GM19328 (cell line): ENCODE results near the gene ATXN7.

Source experiments
- ATAC-seq: cut with Tn5 transposase; IDR thresholded peaks from one replicate; pipeline ENCODE4 v1.9.1; 2021; ENCODE audit warnings: mild to moderate bottlenecking, moderate library complexity; ENCODE audit not compliant: unreplicated experiment

The ATXN7 gene

DNA sequence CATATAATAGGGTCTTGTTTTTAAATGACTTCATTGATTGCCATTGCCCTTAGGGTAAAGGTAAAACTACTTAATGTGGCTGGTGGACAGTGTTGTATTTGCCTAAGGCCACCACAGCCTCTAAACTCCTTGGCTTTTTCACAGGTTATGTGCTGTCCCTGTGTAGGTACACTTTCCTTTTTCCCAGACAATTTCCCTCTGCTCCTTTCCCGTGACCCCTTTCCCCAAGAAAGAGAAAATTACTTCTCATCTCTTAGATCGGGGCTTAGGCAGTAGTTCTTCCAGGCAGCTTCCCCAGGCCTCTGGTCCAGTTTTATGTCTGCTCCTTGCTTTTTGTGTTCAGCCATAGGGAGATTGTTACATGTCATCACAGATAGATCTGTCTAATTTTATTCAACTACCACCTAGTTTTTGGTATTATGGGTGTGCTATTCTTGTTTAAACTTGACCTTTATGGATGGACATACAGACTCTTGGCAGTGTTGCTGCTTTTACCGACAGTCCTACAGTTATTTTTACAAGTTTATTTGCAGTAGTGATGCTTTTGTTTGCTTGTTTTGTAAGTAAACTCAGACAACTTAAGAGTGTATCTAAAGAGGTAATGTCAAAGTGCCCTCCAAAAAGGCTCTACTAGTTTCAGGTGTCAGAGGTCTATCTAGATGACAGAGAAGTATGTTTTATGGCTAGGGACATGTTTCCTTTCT, 69.0 kb downstream of the ATXN7 start:
- no peak for ATAC-seq

DNA sequence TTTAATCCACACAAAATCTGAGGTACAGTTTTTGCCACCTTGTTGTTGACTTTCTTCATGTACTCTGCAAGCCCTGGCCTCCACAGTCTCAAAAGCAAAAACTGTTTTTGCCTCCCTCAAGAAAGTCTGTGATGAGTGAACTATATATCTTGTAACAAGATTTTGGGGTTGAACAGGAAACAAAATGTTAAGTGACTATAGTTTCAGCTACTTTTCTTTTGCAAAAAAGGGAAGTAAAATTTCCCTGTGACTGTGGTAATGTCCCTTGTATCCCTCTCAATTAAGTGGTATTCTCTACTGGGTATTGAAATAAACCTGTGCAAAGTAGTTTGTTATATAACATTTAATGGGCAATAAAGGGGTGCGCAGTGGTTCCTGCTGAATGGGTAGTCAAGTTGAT, 69.8 kb downstream of the ATXN7 start:
- ATAC-seq = peak; percentile 51

DNA sequence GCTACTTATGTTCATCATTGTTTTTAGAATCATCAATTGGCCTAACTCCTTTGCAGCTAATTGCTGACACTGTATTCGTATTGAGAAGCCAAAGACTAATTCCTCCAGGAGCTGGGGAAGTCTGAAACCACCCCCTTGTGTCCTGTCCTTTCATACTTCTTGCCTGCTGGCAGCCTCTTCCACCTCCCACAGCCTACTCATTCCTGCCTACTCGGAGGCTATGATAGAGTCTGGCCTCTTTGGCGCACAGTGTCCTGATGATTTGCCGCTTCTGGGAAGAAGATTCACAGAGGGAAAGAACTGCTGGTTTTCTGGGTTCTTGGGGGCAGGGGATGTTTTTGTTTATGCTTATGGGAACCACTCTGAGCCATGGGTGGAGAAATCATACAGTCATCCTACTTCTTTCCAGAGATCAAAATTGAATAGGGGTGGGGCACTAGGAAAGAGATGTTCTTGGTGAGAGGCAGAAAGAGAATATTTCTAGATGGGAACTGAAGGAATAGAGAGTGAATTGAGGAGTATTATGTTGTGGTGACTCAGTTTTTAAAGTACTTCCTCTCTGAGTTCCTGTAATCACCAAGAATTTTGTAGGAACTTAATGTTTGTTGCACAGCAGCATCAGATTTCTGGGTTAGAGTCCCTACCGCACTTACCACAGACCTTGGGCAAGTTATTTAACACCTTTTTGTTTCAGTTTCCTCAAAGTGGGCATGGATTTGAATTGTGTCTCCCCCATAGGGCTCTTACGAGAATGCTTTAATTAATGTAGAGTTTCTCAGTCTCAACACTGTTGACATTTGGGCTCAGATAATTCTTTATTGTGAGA, 70.6 kb downstream of the ATXN7 start:
- no peak for ATAC-seq

DNA sequence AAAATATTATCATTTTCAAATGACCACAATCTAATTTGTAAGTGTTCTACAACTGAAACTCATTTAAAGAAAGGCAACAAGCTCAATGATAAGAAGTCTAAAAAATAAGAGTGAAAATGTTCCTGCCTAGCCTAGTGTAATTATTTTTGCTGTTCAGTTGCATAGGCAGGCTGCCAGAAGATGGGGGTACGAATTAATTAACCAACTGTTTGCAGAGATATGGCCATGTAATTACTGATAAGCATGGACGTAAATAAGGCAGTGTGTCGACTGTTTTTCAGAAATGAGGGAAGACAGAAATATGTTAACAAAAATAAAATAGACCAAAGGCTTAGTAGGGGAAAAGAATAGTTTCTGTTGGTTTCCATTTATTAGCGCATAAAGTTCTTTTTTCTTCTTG, 73.3 kb downstream of the ATXN7 start:
- no peak for ATAC-seq

DNA sequence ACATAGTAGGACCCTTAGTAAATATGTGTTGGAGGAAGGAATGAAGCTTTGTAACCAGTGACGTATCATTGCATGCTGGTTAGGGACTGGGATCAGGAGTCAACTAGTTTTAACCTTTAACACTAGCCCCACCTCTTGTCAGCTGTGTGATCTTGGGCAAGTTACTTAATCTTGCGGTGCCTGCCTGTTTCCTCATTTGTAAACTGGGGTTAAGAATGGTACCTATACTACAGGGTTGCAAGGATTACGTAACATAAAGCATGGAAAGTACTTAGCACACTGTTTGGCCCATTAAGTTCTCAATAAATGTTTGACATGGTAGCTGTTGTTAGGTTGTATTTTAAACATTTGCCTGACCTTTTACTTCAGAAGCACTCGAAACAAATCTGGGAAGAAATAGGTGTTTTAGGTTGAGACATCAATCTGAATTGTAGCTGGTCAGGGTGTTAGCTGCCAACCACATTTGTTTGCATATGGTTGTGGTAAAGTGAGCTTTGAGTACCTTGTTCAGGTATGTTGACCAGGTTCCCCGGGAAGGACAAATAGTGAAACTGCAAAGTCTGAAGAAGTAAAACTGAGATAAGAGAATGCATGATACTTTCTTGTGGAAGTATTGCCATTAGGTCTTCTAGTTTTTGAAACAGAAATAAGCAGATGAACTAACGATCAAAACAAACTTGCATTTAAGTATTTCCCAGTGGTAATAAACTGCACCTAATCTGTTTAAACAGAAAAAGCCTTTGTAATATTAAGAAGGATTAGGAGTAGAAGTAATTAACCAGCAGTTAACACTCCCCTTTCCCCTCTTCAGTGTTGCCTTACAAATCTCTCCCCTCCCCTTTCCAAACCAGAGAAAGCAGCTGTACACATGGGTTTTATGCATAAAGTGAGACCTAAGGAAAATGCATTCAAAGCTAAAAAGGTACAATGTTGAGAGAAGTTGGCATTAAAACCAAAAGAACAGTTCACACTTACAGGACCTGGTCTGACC, 74.3 kb downstream of the ATXN7 start:
- peak; percentile 57 for ATAC-seq

DNA sequence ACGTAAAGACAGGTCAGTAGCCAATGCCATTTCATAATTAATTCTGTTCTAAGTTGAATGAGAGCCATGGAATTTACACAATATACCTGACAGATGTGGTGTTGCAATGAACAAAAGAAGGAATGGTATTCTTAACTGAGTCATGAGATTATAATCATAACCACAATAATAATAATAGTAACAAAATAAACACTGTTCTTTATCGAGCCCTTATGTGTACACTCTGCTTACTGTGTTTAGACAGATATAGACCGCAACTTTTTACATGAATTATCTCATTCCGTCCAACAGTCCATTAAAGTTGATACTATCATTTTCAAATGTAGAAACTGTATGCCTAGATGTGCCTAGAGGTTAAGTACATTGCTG, 76.7 kb downstream of the ATXN7 start:
- no peak for ATAC-seq

DNA sequence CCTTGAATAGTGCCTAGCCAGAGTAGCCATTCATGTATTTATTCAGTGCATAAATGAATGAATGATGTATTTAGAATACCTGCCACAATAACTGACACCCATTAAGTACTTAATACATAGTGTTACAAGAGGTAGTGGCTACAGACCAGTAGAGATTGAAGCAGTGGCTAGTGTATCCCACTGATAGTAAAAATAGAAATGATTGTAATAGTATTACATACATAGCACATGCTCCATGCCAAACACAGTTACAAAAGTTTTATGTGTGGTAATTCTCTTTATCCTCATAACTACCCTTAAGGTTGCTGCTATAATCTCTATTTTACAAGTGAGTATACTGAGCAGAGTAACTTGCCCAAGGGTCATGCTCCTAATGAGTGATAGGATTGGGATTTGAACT, 78.9 kb downstream of the ATXN7 start:
- no peak for ATAC-seq

DNA sequence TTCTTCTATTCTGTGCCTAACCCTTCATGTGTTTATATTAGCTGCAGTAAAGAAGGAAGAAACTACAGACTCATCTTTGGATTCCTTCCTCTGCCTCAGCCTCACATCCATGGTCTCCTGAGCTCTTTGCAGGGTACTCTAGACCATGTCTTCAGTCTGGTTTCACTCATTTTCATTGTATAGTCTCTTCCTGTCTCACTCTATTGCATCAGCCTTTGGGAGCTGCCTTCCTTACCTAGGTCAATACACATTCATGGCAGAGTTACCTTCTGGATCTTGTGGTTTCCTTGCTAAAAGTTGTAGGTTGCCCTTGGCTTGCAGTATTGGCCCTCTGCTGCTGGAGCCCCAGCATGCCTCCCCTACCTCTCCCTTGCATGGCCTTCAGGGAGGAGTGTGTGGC, 80.0 kb downstream of the ATXN7 start:
- no peak for ATAC-seq

DNA sequence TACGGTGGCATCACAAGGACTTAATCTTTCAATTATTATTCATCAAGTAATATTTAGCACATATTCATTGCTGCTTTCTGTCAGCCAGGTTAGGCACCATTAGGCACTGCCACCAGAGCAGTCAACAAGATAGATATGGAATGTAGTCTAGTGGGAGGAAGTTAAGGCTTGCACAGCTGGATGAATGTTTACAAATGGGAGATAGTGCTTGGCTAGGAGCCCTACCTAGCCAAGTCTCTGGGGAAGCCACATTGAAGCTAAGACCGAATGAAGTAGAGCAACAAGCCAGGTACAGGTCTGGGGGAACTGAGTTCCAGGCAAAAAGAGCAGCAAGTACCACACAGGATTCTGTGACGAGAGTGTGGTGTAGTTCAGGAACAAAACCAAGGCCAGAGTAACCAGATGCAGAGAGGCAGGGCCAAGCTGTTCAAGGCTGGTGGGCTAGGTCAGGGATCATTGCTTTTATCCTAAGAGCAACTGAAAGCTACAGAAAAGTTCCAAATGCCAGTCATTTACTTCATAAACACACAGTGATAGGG, 82.0 kb downstream of the ATXN7 start:
- ATAC-seq = no peak

DNA sequence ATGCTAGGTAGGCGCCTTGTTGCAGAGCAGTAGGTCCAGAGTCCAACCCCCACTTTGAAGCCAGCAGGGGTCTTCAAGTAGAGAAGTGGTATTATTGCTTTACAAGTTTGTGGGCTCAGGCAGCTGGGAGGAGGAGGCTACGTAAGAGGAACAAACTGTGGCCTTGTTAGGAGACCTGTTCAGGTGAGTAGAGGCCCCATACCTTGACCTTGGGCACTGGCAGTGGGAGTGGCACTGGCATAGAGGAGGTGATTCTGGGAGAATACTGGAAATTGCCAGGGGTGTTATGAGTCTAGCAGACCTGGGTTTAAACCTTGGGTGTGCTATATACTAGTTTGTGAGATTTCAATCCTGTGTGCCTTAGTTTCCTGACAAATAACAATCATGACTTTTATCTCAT, 83.1 kb downstream of the ATXN7 start:
- ATAC-seq = no peak

DNA sequence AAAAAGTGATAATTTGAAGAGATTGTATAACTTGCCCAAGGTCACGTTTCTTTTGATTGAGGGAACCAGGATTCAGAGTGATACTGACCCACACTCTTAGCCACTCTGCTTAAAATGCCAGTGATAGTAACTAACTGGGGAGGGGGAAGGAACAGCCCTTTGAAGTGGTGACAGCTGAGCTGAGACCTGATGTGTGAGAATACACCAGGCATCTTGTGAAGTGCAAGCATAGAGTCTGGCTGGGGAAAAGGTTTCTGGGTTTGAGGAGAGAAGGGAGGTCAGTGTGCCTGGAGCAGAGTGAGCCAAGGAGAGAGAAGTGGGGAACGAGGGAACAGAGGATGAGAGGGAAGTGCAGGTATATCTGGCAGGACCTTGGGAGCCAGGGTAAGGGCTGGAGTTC, 83.9 kb downstream of the ATXN7 start:
- no peak for ATAC-seq

DNA sequence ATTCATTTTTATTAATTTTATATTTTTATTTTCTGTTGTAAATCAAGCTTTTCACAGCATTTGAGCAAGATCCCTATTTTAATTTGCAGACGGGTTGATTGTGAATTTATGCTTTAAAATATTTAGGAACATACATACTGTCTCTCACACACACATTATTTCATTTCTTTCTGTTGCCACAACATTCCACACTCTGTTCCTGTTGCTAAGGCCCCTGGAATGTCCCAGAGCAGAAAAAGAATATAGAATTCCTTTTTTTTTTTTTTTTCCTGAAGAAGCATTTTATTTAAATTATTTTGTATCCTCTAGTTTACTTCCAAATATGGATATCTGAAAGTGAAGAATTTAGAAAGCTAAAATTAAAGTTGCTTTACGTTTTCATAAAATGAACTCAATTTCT, 85.3 kb downstream of the ATXN7 start:
- no peak for ATAC-seq

DNA sequence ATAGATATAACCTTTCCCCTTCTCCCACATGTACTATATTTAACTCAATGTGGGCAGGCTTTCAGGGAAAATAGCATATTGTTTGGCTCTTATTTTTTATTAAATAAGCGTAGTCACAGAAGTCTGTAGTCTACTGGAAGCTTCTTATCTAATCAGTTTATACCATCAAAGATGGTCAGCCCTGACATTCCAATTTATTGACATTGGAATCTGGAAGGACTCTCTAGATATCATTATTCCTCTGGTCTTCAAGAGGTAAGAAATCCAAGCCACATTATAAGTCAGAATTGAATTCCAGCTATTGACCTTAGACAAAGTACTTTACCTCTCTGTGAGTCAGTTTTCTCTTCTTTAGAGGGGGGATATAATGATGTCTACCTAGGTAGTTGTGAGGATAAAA, 87.0 kb downstream of the ATXN7 start:
- no peak for ATAC-seq

DNA sequence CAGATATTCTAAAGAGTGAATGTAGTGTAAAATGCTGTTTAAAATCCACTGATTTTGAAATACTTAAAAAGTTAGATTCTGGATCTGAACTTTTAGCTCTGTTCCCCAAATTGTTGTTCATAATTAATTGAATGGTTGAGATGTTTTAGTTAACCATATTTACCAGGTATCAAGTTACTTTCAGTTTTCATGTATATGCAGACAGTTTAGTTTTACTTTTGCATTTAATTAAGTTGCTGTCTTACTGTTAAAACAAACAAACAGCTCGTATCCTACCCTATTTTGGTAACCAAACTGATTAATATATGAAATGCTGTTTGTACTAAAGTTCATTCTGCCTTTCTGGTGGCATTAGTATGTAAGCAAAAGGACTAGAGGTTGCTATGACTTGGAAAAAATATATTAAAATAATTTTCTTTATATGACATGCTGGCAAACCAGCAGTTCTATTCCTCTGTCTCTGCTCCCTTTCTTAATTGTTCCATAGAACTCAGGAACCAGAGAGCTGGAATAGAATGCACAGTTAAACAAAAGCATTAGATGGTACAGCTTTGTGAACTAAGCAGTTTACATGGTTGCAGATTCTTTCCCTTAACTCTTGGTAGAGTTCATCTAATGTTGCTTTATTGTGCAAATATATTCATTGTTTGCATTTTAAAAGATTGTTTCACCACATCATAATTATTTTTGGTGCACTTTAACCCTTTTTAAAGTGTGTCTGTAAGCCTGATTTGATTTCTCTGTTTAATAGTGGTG, 88.0 kb downstream of the ATXN7 start:
- no peak for ATAC-seq

DNA sequence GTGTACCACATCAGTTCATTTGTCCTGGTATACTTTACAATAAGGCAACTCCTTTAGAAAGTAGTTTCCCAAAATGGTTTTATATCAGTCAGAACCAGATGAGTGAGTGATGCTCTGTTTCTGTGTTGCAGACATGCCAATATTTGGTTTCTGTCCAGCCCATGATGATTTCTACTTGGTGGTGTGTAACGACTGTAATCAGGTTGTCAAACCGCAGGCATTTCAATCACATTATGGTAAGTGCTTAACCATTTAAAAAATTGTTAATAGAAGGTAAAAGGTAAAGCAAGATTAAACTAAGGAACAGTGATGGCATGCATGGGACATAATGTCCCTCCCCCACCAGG, 88.6 kb downstream of the ATXN7 start:
- no peak for ATAC-seq

DNA sequence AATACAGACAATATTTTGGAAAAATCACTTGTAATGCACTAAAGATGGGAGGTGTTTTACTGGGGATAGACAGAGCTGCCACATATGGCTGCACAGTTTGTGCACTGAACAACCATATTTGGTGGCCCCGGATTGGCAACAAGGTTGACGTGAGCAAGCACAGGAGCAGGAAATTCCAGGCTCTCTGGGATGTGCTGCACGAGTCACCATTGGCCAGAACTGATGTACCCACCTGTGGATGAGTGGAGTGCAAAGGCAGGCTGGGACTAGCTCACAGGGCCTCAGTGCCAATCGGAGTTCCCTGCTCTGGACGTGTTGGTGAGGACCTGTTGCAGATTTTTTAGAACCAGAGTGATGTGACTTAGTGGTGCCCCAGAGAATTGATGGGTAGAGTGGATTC, 90.5 kb downstream of the ATXN7 start:
- ATAC-seq = no peak

DNA sequence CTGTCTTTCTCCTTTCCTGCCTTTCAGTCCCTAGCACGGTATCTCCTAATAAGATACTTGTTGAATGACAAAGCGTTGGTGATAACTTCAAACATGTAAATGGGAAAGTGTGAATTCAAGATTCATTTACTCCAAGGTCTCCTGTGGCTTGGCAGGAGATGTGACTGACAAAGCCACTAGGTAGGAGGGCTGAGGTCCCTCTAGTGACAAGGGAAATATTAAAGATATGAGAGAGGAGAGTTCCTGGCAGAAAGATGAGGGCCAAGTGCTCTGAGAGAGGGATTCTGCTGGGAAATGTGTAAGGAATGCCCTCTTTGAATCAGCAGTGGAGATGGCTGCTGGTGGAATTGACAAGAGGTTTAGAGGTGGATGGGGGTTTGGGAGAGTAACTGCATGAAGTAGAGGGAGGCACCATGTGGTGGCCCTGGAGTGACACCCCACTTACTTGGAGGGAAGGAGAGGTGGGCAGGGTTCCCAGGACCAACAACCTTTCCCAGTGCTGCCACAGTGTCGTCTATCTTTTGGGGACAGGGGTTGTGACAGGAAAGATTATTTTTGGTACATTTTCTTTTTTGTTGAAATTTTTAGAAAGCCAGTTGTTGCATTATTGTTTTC, 91.5 kb downstream of the ATXN7 start:
- no peak for ATAC-seq

DNA sequence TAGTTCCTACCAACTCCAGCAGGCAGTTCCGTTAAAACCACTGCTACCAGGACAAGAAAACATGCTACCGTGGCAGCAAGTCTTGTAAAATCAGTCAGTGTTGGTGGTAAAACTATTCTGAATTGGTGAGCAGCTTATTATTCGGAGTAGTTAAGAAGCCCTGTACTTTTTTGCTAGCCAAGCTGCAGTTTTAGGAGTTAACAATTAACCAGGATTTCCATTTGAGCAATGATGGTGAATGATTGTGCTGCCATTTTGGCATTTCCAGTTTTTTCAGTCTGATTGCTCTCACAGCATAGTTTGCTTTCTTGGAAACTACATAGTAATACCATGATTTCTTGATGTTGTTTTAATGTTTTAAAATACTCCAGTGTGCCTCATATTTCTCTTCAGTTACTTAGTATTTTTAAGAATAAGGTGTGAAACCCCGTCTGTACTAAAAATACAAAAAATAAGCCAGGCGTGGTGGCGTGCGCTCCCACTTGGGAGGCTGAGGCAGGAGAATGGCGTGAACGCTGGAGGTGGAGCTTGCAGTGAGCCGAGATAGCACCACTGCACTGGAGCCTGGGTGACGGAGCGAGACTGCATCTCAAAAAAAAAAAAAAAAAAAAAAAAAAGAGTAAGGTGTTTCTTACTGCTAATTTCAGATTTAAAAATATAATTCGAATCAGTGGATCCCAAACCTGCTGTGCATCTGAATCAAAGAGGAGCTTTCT, 92.3 kb downstream of the ATXN7 start:
- ATAC-seq = no peak

DNA sequence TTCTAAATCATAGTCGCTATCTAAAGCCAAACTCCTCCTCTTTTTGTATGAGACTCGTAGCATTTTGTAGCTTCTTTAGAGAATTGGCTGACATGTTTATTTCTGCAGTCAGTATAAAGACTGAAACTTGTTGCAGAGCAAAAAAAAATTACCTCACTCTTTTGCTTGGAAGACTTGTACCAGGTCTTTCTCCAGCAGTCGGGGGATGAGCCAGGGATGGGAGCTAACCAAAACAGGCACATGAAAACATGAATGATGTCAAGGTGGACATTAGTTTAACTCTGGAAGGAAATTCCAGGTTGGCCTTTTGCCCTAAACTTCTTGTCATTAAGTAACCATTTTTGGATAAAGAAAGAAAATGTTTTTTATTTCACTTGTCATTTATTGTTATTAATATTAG, 95.5 kb downstream of the ATXN7 start:
- no peak for ATAC-seq
